Kidney epithelial cell (primary cell): ENCODE measurements around the gene LAMC1. TPM values are rescaled to one million over a fixed set of nuclear protein-coding genes. Genes with fewer than 3 reads are reported as not detected.

Experiments used
- DNase-seq: peaks from one replicate; pipeline ENCODE4 v3.0.0-alpha.2; 2010; ENCODE audit warnings: low read depth
- H3K27me3 ChIP-seq: 2 replicates; pipeline ENCODE4 v1.6.0; 2011; ENCODE audit warnings: low read length; ENCODE audit not compliant: control insufficient read depth, insufficient read depth
- H3K36me3 ChIP-seq: 2 replicates; pipeline ENCODE4 v1.5.1; 2011; ENCODE audit warnings: low read length; ENCODE audit not compliant: control insufficient read depth, insufficient read depth
- H3K4me3 ChIP-seq: 2 replicates; pipeline ENCODE4 v1.5.1; 2011; ENCODE audit warnings: low read depth, mild to moderate bottlenecking, control low read depth, low read length
- total RNA-seq: library from RNA; depleted of rRNA; stranded (reverse); fragments of >200 nt; gene quantifications from 2 replicates; pipeline ENCODE4 v1.2.3, GENCODE V29; 2015
- TF ChIP-seq, protein P1 (sequence below): IDR thresholded peaks from 2 replicates; pipeline ENCODE4 v1.5.1; 2011; ENCODE audit warnings: mild to moderate bottlenecking, moderate library complexity, low read length, control low read depth, inconsistent platforms; ENCODE audit not compliant: insufficient read depth, poor library complexity, severe bottlenecking

LAMC1 gene
- total RNA-seq, 1 donor from 2014 or later, result 172 TPM

DNA sequence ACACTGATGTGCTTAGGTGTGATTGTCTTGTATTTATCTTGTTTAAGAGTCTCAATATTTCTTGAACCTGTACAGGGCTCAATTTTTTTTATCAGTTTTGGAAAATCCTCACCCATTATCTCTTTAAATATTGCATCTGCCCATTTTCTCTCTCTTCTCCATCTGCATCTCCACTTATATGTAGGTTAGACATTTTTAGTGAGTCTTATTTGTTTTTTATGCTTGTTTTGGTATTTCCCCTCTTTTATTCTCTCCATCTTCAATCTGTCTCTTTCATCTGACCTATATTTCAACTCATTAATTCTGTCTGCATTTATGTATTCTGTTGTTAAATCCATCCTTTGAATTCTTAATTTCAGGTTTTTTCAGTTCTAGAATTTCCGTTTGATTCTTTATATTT lies 37.3 kb upstream of the LAMC1 start:
- DNase-seq, result no peak
- H3K4me3 ChIP-seq, result no peak overlapping the region
- no peaks in the 10 kb centered on the region for H3K36me3 ChIP-seq
- TF ChIP-seq, protein P1, sequence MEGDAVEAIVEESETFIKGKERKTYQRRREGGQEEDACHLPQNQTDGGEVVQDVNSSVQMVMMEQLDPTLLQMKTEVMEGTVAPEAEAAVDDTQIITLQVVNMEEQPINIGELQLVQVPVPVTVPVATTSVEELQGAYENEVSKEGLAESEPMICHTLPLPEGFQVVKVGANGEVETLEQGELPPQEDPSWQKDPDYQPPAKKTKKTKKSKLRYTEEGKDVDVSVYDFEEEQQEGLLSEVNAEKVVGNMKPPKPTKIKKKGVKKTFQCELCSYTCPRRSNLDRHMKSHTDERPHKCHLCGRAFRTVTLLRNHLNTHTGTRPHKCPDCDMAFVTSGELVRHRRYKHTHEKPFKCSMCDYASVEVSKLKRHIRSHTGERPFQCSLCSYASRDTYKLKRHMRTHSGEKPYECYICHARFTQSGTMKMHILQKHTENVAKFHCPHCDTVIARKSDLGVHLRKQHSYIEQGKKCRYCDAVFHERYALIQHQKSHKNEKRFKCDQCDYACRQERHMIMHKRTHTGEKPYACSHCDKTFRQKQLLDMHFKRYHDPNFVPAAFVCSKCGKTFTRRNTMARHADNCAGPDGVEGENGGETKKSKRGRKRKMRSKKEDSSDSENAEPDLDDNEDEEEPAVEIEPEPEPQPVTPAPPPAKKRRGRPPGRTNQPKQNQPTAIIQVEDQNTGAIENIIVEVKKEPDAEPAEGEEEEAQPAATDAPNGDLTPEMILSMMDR, result no peak
- H3K27me3 ChIP-seq, result no peaks in the 10 kb centered on the region

DNA sequence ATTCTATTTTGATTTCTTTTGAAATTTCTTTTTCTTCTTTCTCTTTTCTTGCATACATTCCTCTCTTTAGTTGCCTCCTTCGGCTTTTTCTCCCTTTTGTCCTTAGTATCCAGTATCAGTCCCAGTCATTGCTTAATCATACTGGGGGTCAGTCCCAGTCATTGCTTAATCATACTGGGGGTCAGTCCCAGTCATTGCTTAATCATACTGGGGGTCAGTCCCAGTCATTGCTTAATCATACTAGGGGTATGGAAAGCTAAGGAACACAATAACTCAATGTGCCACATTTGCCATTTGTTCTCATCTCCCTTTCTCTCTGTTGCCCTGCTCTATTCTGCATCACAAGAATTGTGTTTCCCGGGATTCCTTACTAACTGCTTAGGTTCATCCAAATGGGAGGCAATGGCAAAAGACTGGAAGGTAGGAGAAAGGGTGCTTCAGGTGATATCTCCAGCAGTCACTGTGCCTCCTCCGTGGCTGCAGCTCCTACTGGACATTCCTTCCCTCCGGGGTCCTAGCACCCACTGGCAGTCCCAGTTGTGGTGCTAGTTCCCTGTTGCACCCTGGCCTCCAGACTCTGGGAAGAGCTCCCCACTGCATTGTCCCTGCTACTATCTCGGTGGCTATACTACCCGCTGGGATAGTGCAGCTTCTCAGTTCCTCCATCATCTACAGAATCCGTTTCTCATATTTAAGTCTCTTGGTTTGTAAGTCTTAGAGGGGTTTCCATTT lies 32.6 kb upstream of the LAMC1 start:
- Histone ChIP-seq H3K36me3 (no peaks in the 10 kb centered on the region), H3K27me3 (no peaks in the 10 kb centered on the region), H3K4me3 (no peak overlapping the region)
- TF ChIP-seq, protein P1, result no peak
- no peak for DNase-seq

DNA sequence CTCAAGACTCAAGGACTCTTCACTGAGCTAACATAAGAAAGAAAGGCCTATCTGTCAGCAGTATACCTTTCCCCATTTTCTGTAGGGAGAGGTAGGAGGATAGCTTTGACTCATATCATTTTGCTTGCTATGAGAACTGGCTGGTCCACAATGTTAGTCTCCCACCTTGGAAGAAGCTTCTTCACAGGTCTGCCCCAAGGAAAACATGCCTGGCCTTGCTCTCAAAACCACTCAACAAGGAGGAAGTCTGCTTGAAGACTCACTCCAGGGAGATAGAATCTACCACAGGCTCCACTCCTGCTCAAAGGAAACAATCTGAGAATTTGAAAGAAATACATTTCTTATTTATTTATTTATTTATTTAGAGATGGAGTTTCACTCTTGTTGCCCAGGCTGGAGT lies 29.5 kb upstream of the LAMC1 start:
- H3K4me3 ChIP-seq, result no peak overlapping the region
- no peak for DNase-seq
- TF ChIP-seq, protein P1, result no peak
- no peaks in the 10 kb centered on the region for H3K36me3 ChIP-seq
- H3K27me3 ChIP-seq, result no peaks in the 10 kb centered on the region

DNA sequence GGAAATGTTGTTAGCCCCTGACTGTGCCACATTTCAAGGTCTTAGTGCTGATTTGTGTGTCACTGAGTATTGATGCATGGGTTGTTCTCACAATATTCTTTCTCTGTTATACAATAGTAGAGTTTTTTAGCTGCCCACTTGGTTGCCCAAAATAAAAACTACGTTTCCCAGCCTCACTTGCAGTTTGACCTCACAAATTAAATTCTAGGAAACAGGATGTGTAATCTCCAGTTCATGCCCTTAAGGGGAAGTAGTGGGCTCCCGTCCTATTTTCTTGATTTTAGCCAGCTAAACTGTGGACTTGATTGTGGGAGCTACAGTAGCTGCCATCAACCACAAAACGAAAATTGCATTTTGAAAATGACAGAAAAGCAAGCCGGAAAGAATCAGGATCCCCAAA lies 27.3 kb upstream of the LAMC1 start:
- Histone ChIP-seq H3K27me3 (no peaks in the 10 kb centered on the region), H3K36me3 (no peaks in the 10 kb centered on the region), H3K4me3 (no peak overlapping the region)
- TF ChIP-seq, protein P1, result no peak
- DNase-seq, result no peak

DNA sequence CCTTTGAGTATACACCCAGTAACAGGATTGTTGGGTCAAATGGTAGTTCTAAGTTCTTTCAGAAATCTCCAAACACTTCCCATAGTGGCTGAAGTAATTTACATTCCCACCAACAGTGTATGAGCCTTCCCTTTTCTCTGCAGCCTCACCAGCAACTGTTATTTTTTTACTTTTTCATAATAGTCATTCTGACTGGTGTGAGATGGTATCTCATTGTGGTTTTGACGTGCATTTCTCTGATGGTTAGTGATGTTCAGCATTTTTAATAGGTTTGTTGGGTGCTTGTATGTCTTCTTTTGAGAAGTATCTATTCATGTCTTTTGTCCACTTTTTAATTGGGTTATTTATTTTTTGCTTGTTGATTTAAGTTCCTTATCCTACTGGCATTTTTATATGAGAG lies 26.4 kb upstream of the LAMC1 start:
- no peak for DNase-seq
- no peak overlapping the region for H3K4me3 ChIP-seq
- TF ChIP-seq, protein P1, result no peak
- no peaks in the 10 kb centered on the region for H3K36me3 ChIP-seq
- no peaks in the 10 kb centered on the region for H3K27me3 ChIP-seq

DNA sequence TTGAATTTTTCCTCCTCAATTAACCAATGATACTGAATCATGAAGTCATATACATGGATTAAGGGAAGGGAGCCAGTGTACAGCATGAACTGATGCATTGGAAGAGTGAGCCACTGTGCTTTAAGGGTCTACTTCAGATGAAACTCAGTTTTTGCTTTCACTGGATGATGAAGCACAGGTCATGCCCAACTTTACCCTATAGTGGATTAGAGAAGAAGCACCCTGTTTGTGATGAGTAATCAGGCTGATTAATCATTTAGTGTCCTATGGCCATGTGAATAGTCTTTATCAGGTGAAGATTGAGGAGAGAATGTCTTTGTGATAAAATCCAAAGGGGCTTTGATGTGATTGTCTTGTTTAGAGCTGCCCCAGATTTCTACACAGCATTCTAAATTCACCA lies 24.7 kb upstream of the LAMC1 start:
- DNase-seq, result no peak
- Histone ChIP-seq H3K27me3 (no peaks in the 10 kb centered on the region), H3K4me3 (no peak overlapping the region), H3K36me3 (no peaks in the 10 kb centered on the region)
- TF ChIP-seq, protein P1, result no peak
